Prostate gland (tissue), 2 donors: ENCODE data around the gene STING1.
"Not testable (repeated sequence)": the region's sequence is repeated elsewhere in the genome, so short reads cannot be mapped to it uniquely, and the experiment has no call there.

Source experiments
- POLR2A ChIP-seq: fragments of 450-650 bp; IDR thresholded peaks from one replicate; pipeline ENCODE4 v1.6.1; 2016; ENCODE audit warnings: antibody characterized with exemption, mild to moderate bottlenecking
- POLR2AphosphoS5 ChIP-seq: sonication (generic); formaldehyde crosslinking; IDR thresholded peaks from one replicate; pipeline ENCODE4 v1.6.1; 2017; ENCODE audit warnings: antibody characterized with exemption
- TF ChIP-seq, protein P1 (sequence below), 4 experiments: fragments of 200-600 bp in 2 of 4; fragments of 450-650 bp in 2 of 4; sonication (generic) in 2 of 4; IDR thresholded peaks; 1 replicate in 3 of 4; 2 replicates in 1 of 4; pipeline ENCODE4 v1.5.1; 2016 to 2019; ENCODE audit warnings: antibody characterized with exemption in 4 of 4, mild to moderate bottlenecking in 2 of 4, moderate library complexity in 2 of 4

DNA sequence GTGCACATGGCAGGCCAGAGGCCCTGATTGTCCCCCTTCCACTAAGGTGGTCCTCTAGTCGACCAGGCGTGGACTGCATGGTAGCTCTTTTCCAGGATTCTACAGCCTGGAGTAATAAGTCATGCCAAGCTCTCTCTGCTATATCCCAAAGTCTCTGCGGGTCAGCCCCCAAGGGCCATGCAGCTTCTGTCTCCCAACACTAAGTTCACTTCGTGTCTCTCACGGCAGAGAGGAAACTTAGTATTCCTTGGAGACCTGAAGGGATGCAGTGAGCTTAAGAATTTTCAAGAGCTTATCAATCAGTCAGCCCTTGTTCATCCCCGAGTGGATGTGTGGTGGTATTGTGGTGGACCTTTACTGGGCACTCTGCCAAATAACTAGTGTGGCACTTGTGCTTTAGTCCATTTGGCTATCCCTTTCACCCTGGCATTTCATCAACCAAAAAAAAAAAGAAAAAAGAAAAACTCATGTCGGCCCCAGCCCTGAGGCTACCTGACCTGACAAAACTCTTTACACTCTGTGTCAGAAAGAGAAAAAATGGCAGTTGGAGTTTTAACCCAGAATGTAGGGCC, 45.4 kb upstream of the STING1 start:
- TF ChIP-seq, protein P1, sequence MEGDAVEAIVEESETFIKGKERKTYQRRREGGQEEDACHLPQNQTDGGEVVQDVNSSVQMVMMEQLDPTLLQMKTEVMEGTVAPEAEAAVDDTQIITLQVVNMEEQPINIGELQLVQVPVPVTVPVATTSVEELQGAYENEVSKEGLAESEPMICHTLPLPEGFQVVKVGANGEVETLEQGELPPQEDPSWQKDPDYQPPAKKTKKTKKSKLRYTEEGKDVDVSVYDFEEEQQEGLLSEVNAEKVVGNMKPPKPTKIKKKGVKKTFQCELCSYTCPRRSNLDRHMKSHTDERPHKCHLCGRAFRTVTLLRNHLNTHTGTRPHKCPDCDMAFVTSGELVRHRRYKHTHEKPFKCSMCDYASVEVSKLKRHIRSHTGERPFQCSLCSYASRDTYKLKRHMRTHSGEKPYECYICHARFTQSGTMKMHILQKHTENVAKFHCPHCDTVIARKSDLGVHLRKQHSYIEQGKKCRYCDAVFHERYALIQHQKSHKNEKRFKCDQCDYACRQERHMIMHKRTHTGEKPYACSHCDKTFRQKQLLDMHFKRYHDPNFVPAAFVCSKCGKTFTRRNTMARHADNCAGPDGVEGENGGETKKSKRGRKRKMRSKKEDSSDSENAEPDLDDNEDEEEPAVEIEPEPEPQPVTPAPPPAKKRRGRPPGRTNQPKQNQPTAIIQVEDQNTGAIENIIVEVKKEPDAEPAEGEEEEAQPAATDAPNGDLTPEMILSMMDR (IDR thresholded peaks at IDR 0.05): not testable (repeated sequence)
- TF ChIP-seq POLR2A, POLR2AphosphoS5: not testable (repeated sequence)
